SK-N-SH (cell line): Measurements from ENCODE around the gene HS3ST4. TPM values are rescaled to one million over a fixed set of nuclear protein-coding genes. Genes with fewer than 3 reads are reported as not detected.

Experiments used
- CTCF ChIA-PET: fragments of 300-600, 350-600 bp; formaldehyde crosslinking; extraction: SDS; loops from one replicate; lab custom pipeline; 2021; lab: Yijun Ruan, JAX
- POLR2A ChIA-PET: fragments of 350-600 bp; sonication (Branson Sonifier 250); formaldehyde crosslinking; extraction: SDS; loops from one replicate; lab custom pipeline; 2020; ENCODE audit warnings: antibody characterized with exemption, inconsistent platforms; lab: Yijun Ruan, JAX
- DNase-seq: peaks from one replicate; pipeline ENCODE4 v3.0.0; 2012
- H2AFZ ChIP-seq: fragments of 200-600 bp; sonication (generic); 2 replicates; pipeline ENCODE4 v1.8.1; 2016; ENCODE audit warnings: antibody characterized with exemption, mild to moderate bottlenecking, low read depth
- H3F3A ChIP-seq: fragments of 200-600 bp; sonication (generic); replicated peaks from 2 replicates; pipeline ENCODE3; 2016; ENCODE audit warnings: antibody characterized with exemption, mild to moderate bottlenecking; ENCODE audit not compliant: insufficient read depth
- H3K27ac ChIP-seq, 2 experiments: fragments of 200-500 bp in 1 of 2; fragments of 200-600 bp in 1 of 2; sonication (Bioruptor generic) in 1 of 2; sonication (generic), shearing (Covaris generic) in 1 of 2; 2 replicates each; pipeline versions ENCODE4 v1.5.1 to v1.6.1; 2014 to 2016; ENCODE audit warnings: low read depth in 2 of 2, inconsistent platforms in 1 of 2, low read length in 1 of 2, mild to moderate bottlenecking in 1 of 2, mixed read lengths in 1 of 2
- H3K27me3 ChIP-seq: fragments of 200-600 bp; sonication (generic), shearing (Covaris generic); 2 replicates; pipeline ENCODE4 v1.6.1; 2016; ENCODE audit warnings: mixed run types; ENCODE audit not compliant: insufficient read depth
- H3K36me3 ChIP-seq, 2 experiments: fragments of 200-500 bp in 1 of 2; fragments of 200-600 bp in 1 of 2; sonication (Bioruptor generic) in 1 of 2; sonication (generic) in 1 of 2; replicated peaks in 1 of 2; 2 replicates each; pipeline versions ENCODE3 to v1.5.1; 2014 to 2016; ENCODE audit warnings: low read length in 1 of 2, mild to moderate bottlenecking in 1 of 2; ENCODE audit not compliant: insufficient read depth in 2 of 2, control insufficient read depth in 1 of 2
- H3K4me1 ChIP-seq, 2 experiments: fragments of 200-500 bp in 1 of 2; fragments of 200-600 bp in 1 of 2; sonication (Bioruptor generic) in 1 of 2; sonication (generic), shearing (Covaris generic) in 1 of 2; 2 replicates each; pipeline versions ENCODE4 v1.5.1 to v1.6.1; 2014 to 2016; ENCODE audit warnings: low read depth in 1 of 2, low read length in 1 of 2, mixed run types in 1 of 2; ENCODE audit not compliant: insufficient read depth in 2 of 2, control insufficient read depth in 1 of 2
- H3K4me2 ChIP-seq: fragments of 200-600 bp; sonication (generic), shearing (Covaris generic); 2 replicates; pipeline ENCODE4 v1.6.1; 2017; ENCODE audit warnings: mixed run types
- H3K4me3 ChIP-seq, 2 experiments: fragments of 200-500 bp in 1 of 2; fragments of 200-600 bp in 1 of 2; sonication (Bioruptor generic) in 1 of 2; sonication (generic), shearing (Covaris generic) in 1 of 2; 2 replicates each; pipeline versions ENCODE4 v1.5.1 to v1.8.1; 2014 to 2016; ENCODE audit warnings: low read depth in 2 of 2, inconsistent platforms in 1 of 2, low read length in 1 of 2, mild to moderate bottlenecking in 1 of 2, mixed read lengths in 1 of 2, moderate library complexity in 1 of 2
- H3K79me2 ChIP-seq: fragments of 200-600 bp; sonication (generic); 2 replicates; pipeline ENCODE4 v1.8.1; 2017; ENCODE audit warnings: mild to moderate bottlenecking; ENCODE audit not compliant: insufficient read depth
- H3K9ac ChIP-seq: fragments of 200-600 bp; sonication (generic); 2 replicates; pipeline ENCODE4 v1.6.1; 2017; ENCODE audit warnings: mixed run types
- H3K9me2 ChIP-seq: fragments of 200-600 bp; sonication (generic); 2 replicates; pipeline ENCODE4 v1.6.1; 2017; ENCODE audit warnings: mixed run types
- H3K9me3 ChIP-seq: fragments of 200-600 bp; sonication (generic); 2 replicates; pipeline ENCODE4 v1.6.1; 2017; ENCODE audit warnings: mixed run types, mild to moderate bottlenecking, moderate library complexity
- H4K20me1 ChIP-seq: fragments of 200-600 bp; sonication (generic); 2 replicates; pipeline ENCODE4 v1.6.1; 2017; ENCODE audit warnings: mild to moderate bottlenecking, mixed run types; ENCODE audit not compliant: insufficient read depth
- CHD2 ChIP-seq: fragments of 150-350 bp; IDR thresholded peaks from 2 replicates; pipeline ENCODE4 v1.6.1; 2018; ENCODE audit warnings: low read length; ENCODE audit not compliant: partially characterized antibody
- ELF1 ChIP-seq: IDR thresholded peaks from 2 replicates; pipeline ENCODE4 v1.4.0; 2012
- EP300 ChIP-seq, 2 experiments: IDR thresholded peaks; 2 replicates each; pipeline versions ENCODE4 v1.4.0 to v1.6.1; 2012; ENCODE audit warnings: borderline replicate concordance in 1 of 2, low read depth in 1 of 2, low read length in 1 of 2
- EZH2phosphoT487 ChIP-seq: fragments of 200-600 bp; sonication (generic); IDR thresholded peaks from 2 replicates; pipeline ENCODE4 v1.6.1; 2017; ENCODE audit warnings: low read depth, mixed run types, mild to moderate bottlenecking, antibody characterized with exemption, moderate library complexity, borderline replicate concordance
- FOSL2 ChIP-seq: IDR thresholded peaks from 2 replicates; pipeline ENCODE4 v1.4.0; 2012; ENCODE audit warnings: low read depth, mild to moderate bottlenecking, moderate library complexity, borderline replicate concordance
- FOXM1 ChIP-seq: IDR thresholded peaks from 2 replicates; pipeline ENCODE4 v1.4.0; 2012; ENCODE audit warnings: low read depth, mild to moderate bottlenecking
- GABPA ChIP-seq: IDR thresholded peaks from 2 replicates; pipeline ENCODE4 v1.4.0; 2012; ENCODE audit warnings: low read depth, mild to moderate bottlenecking
- GATA2 ChIP-seq: sonication (generic); formaldehyde crosslinking; IDR thresholded peaks from 2 replicates; pipeline ENCODE4 v1.5.0; 2020; ENCODE audit warnings: mild to moderate bottlenecking, missing genetic modification reagents
- MEF2A ChIP-seq: IDR thresholded peaks from 2 replicates; pipeline ENCODE4 v1.4.0; 2012; ENCODE audit warnings: low read depth, borderline replicate concordance
- MXI1 ChIP-seq: IDR thresholded peaks from 2 replicates; pipeline ENCODE4 v1.6.1; 2012; ENCODE audit warnings: mild to moderate bottlenecking, low read depth, low read length, improper control_type of control experiment
- NRF1 ChIP-seq: IDR thresholded peaks from 2 replicates; pipeline ENCODE4 v1.6.1; 2012; ENCODE audit warnings: low read depth, mild to moderate bottlenecking, low read length
- POLR2AphosphoS5 ChIP-seq: IDR thresholded peaks from 2 replicates; pipeline ENCODE4 v1.6.1; 2012; ENCODE audit warnings: low read depth, low read length
- RAD21 ChIP-seq: IDR thresholded peaks from 2 replicates; pipeline ENCODE4 v1.6.1; 2012; ENCODE audit warnings: mild to moderate bottlenecking, low read length
- RCOR1 ChIP-seq: fragments of 150-350 bp; IDR thresholded peaks from 2 replicates; pipeline ENCODE4 v1.6.1; 2017; ENCODE audit warnings: antibody characterized with exemption, low read length
- RFX5 ChIP-seq: IDR thresholded peaks from 2 replicates; pipeline ENCODE4 v1.6.1; 2012; ENCODE audit warnings: mild to moderate bottlenecking, improper control_type of control experiment, low read length
- RXRA ChIP-seq: IDR thresholded peaks from 2 replicates; pipeline ENCODE4 v1.4.0; 2012; ENCODE audit warnings: low read depth, mild to moderate bottlenecking, borderline replicate concordance
- TAF1 ChIP-seq: IDR thresholded peaks from 2 replicates; pipeline ENCODE4 v1.6.1; 2012; ENCODE audit warnings: low read depth, mild to moderate bottlenecking, low read length, moderate library complexity, borderline replicate concordance
- TEAD4 ChIP-seq: IDR thresholded peaks from 2 replicates; pipeline ENCODE4 v1.4.0; 2012; ENCODE audit warnings: mild to moderate bottlenecking, borderline replicate concordance; ENCODE audit not compliant: insufficient read depth
- YY1 ChIP-seq: IDR thresholded peaks from 2 replicates; pipeline ENCODE4 v1.4.0; 2012; ENCODE audit warnings: low read depth, mild to moderate bottlenecking
- WGBS: methylation state at CpG from one replicate; pipeline ENCODE4 v1.1.6; 2017; ENCODE audit warnings: low lambda C conversion rate; 5-methylcytosine and 5-hydroxymethylcytosine counted together
- polyA plus RNA-seq, 3 experiments: library from polyadenylated mRNA; depleted of rRNA; stranded (reverse); fragments of >200 nt; gene quantifications; 2 replicates each; pipeline ENCODE4 v1.2.3, GENCODE V29; 2012
- TF ChIP-seq, protein P1 (sequence below): IDR thresholded peaks from 2 replicates; pipeline ENCODE4 v1.4.0; 2012; ENCODE audit warnings: low read depth
- TF ChIP-seq, protein P2 (sequence below): IDR thresholded peaks from 2 replicates; pipeline ENCODE4 v1.4.0; 2012; ENCODE audit warnings: low read depth, borderline replicate concordance
- TF ChIP-seq, protein P3 (sequence below): IDR thresholded peaks from 2 replicates; pipeline ENCODE4; 2012
- TF ChIP-seq, protein P4 (sequence below): fragments of 150-350 bp; IDR thresholded peaks from 2 replicates; pipeline ENCODE4 v1.6.1; 2017; ENCODE audit warnings: antibody characterized with exemption, low read length, low read depth, borderline replicate concordance

Gene HS3ST4
- polyA plus RNA-seq, 1 of the 3 experiments (the other 2 are of a cell fraction): not detected

DNA sequence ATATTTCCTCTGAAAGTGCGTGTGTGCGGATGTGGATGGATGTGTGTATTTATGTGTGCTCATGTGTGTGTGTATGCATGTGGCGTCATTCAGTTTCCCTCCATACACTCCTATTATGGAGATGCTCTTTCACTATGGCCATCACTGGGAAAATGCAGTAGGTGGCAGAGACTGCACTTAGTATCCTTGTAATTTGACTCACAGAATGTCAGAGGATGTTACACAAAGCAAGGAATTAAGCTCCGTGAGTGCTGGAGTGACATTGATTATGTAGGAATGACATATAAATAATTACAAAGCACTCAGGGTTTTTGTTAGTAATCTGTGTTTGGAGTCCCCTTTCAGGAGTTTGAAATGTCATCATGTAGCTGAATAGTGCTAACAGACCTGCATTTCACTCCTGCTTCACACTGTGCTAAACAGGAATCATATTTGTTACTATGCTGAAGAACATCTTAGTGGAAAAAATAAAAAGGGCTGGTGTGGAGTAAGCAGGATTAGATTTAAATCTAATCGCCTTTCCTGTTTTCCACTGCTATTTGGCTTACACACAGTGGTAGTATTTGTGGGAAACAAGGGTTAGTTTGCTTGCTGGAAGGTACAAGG is 59.6 kb downstream of the HS3ST4 start:
- TF ChIP-seq POLR2AphosphoS5: no peak
- TF ChIP-seq, protein P1, sequence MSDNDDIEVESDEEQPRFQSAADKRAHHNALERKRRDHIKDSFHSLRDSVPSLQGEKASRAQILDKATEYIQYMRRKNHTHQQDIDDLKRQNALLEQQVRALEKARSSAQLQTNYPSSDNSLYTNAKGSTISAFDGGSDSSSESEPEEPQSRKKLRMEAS: no peak
- no peak for TF ChIP-seq YY1
- TF ChIP-seq, protein P2, sequence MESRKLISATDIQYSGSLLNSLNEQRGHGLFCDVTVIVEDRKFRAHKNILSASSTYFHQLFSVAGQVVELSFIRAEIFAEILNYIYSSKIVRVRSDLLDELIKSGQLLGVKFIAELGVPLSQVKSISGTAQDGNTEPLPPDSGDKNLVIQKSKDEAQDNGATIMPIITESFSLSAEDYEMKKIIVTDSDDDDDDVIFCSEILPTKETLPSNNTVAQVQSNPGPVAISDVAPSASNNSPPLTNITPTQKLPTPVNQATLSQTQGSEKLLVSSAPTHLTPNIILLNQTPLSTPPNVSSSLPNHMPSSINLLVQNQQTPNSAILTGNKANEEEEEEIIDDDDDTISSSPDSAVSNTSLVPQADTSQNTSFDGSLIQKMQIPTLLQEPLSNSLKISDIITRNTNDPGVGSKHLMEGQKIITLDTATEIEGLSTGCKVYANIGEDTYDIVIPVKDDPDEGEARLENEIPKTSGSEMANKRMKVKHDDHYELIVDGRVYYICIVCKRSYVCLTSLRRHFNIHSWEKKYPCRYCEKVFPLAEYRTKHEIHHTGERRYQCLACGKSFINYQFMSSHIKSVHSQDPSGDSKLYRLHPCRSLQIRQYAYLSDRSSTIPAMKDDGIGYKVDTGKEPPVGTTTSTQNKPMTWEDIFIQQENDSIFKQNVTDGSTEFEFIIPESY: no peak
- TF ChIP-seq RCOR1: no peak
- no peak for TF ChIP-seq TAF1
- TF ChIP-seq NRF1: no peak
- TF ChIP-seq ELF1: no peak
- TF ChIP-seq EP300 (IDR thresholded peaks at IDR 0.05; ENCODE audit: borderline replicate concordance in 1 of 2, low read depth in 1 of 2, low read length in 1 of 2): no peak
- TF ChIP-seq RFX5: no peak
- TF ChIP-seq RXRA: no peak
- TF ChIP-seq RAD21: no peak
- no peak for TF ChIP-seq GABPA
- no peak for TF ChIP-seq MXI1
- no peak for DNase-seq
- Histone ChIP-seq H3F3A (no peaks in the 10 kb centered on the region), H3K27me3 (no peaks in the 10 kb centered on the region), H2AFZ (no peak overlapping the region), H3K79me2 (no peaks in the 10 kb centered on the region), H3K9ac (no peak overlapping the region), H3K4me1 (peaks cover 0 to 8% of the 10 kb centered on the region in 2 experiments; a peak in 1 of 4 replicates), H3K9me2 (no peaks in the 10 kb centered on the region), H3K27ac (no peak overlapping the region), H3K36me3 (no peaks in the 10 kb centered on the region), H3K4me2 (no peak overlapping the region), H4K20me1 (no peaks in the 10 kb centered on the region), H3K9me3 (no peaks in the 10 kb centered on the region), H3K4me3 (no peak overlapping the region)
- POLR2A ChIA-PET: no interaction called here
- CTCF ChIA-PET: no interaction called here
- 3% methylated on average over 5 of the region's 5 CpGs for WGBS

DNA sequence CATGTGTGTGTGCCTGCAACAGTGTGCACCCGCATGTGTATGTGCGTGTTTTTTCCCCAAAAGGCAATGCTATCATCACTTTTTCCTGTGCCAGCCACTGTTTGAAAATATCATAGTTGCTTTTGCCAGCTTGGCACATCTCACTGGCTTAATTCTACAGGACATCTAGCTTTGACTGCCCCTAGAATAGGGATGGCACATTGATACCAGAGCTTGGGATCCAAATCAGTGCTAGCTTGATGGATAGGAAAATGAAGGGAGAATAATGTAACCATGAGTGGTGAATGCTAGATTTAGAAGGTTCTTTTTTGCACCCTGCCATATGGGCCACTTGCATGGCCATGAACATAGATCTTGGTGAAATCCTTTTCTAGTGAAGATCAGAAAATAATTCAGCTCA is 72.7 kb downstream of the HS3ST4 start:
- H3K79me2 ChIP-seq: no peaks in the 10 kb centered on the region
- CTCF ChIA-PET: no interaction called here
- no peak overlapping the region for H2AFZ ChIP-seq
- H3F3A ChIP-seq: no peaks in the 10 kb centered on the region
- no peak overlapping the region for H3K9ac ChIP-seq
- 25% methylated on average over 2 of the region's 2 CpGs for WGBS
- H3K9me2 ChIP-seq: no peaks in the 10 kb centered on the region
- H3K36me3 ChIP-seq: no peaks in the 10 kb centered on the region
- no peak for DNase-seq
- H3K4me2 ChIP-seq: no peak overlapping the region
- H3K9me3 ChIP-seq: no peaks in the 10 kb centered on the region
- H3K27me3 ChIP-seq: no peaks in the 10 kb centered on the region
- H3K4me1 ChIP-seq: no peaks in the 10 kb centered on the region
- no peaks in the 10 kb centered on the region for H4K20me1 ChIP-seq
- H3K27ac ChIP-seq: no peak overlapping the region
- POLR2A ChIA-PET: no interaction called here
- H3K4me3 ChIP-seq: no peak overlapping the region
- TF ChIP-seq, protein P3, sequence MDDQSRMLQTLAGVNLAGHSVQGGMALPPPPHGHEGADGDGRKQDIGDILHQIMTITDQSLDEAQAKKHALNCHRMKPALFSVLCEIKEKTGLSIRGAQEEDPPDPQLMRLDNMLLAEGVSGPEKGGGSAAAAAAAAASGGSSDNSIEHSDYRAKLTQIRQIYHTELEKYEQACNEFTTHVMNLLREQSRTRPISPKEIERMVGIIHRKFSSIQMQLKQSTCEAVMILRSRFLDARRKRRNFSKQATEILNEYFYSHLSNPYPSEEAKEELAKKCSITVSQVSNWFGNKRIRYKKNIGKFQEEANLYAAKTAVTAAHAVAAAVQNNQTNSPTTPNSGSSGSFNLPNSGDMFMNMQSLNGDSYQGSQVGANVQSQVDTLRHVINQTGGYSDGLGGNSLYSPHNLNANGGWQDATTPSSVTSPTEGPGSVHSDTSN: no peak
- TF ChIP-seq TEAD4 (no peak), ELF1 (no peak), FOXM1 (no peak), MEF2A (no peak), TAF1 (no peak), NRF1 (no peak), CHD2 (no peak), FOSL2 (no peak), POLR2AphosphoS5 (no peak), GATA2 (CRISPR knock-in tag) (no peak), EZH2phosphoT487 (no peak), GABPA (no peak), EP300 (IDR thresholded peaks at IDR 0.05; ENCODE audit: borderline replicate concordance in 1 of 2, low read depth in 1 of 2, low read length in 1 of 2) (no peak)
- TF ChIP-seq, protein P1: no peak
- TF ChIP-seq, protein P4, sequence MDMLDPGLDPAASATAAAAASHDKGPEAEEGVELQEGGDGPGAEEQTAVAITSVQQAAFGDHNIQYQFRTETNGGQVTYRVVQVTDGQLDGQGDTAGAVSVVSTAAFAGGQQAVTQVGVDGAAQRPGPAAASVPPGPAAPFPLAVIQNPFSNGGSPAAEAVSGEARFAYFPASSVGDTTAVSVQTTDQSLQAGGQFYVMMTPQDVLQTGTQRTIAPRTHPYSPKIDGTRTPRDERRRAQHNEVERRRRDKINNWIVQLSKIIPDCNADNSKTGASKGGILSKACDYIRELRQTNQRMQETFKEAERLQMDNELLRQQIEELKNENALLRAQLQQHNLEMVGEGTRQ: no peak
